D721Med (cell line): ENCODE results near the gene METTL24.

Experiments used
- DNase-seq: peaks from one replicate; pipeline ENCODE4 v3.0.0; 2011; ENCODE audit warnings: low spot score; ENCODE audit not compliant: insufficient read length
- FAIRE-seq: peaks from 2 replicates; lab custom pipeline; 2011; peaks lifted over from hg19 to GRCh38; lab: Jason Lieb, UNC
- TF ChIP-seq, protein P1 (sequence below): IDR thresholded peaks from 2 replicates; pipeline ENCODE4 v1.5.1; 2012; ENCODE audit warnings: mild to moderate bottlenecking, control low read depth; ENCODE audit not compliant: insufficient read depth; ENCODE audit errors: missing control alignments

Gene METTL24

GRCh38 chr6:110395221-110395620, 37.1 kb upstream of the METTL24 start:
- FAIRE-seq (no peak), DNase-seq (no peak)
- TF ChIP-seq, protein P1, sequence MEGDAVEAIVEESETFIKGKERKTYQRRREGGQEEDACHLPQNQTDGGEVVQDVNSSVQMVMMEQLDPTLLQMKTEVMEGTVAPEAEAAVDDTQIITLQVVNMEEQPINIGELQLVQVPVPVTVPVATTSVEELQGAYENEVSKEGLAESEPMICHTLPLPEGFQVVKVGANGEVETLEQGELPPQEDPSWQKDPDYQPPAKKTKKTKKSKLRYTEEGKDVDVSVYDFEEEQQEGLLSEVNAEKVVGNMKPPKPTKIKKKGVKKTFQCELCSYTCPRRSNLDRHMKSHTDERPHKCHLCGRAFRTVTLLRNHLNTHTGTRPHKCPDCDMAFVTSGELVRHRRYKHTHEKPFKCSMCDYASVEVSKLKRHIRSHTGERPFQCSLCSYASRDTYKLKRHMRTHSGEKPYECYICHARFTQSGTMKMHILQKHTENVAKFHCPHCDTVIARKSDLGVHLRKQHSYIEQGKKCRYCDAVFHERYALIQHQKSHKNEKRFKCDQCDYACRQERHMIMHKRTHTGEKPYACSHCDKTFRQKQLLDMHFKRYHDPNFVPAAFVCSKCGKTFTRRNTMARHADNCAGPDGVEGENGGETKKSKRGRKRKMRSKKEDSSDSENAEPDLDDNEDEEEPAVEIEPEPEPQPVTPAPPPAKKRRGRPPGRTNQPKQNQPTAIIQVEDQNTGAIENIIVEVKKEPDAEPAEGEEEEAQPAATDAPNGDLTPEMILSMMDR = no peak

GRCh38 chr6:110394409-110394808, 36.3 kb upstream of the METTL24 start:
- TF ChIP-seq, protein P1 = no peak
- no peak for DNase-seq
- no peak for FAIRE-seq

DNA sequence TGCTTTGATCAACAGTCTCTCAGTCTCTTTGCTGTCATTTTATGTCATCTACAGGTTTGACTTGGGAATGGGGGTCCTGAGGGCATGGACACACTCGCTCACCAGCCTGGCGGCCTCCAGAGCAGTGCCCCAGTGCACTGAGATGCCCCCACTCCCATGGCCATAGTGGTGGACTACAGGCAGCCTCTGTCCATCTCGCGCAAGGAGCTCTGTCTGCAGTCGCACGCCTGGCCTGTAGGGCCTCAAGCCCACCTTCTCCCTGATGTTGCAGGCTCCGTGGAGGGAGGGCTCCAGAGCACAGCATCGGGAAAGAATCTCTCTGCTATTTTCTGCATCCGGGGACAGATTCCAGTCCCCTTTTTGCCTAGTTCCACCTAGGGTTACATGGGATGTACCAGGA, 34.6 kb upstream of the METTL24 start:
- FAIRE-seq = no peak
- DNase-seq = no peak
- TF ChIP-seq, protein P1 = no peak

DNA sequence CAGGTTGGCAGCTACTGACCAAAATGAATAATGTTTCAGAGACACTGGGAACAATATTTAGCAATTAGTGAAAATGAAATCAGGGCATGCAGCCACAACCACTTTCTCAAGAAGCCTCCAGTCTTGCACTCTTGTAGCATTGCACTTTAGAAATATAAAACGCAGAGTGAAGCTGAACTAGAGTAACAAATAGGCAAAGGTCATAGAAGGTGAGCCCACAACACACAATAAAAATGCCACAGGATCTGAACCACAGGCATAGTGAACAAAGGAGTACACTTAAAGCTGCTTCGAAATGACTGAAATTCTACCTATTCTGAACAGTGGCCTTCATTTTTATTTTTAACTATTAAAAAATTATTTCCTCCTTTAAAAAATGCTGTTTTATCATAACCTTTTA, 32.3 kb upstream of the METTL24 start:
- FAIRE-seq (no peak), DNase-seq (no peak)
- TF ChIP-seq, protein P1 = no peak

GRCh38 chr6:110389689-110390382, 31.7 kb upstream of the METTL24 start:
- DNase-seq (no peak), FAIRE-seq (no peak)
- TF ChIP-seq, protein P1 = no peak

GRCh38 chr6:110387986-110388385, 29.8 kb upstream of the METTL24 start:
- TF ChIP-seq, protein P1 = no peak
- no peak for FAIRE-seq

DNA sequence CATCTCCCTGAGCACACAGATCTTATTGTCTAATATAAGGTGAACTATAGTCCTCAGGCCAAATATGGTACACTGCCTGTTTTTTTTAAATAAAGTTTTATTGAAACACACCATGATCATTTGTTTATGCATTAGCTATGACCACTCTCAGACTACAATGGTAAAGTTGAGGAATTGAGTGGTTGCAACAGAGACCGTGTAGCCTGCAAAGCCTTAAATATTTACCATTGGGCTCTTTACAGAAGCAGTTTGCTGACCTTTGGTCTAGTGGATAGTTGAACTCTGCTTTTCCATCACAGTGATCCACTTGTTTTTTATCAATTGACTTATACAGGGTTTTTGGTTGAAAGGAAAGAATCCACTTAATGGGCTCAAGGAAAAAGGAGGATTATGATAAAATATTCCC, 27.3 kb upstream of the METTL24 start:
- DNase-seq (no peak), FAIRE-seq (no peak)
- TF ChIP-seq, protein P1 = no peak

More at GRCh38 chr6:110387986-110388385, 29.8 kb upstream of the METTL24 start:
- no peak for DNase-seq
